Globus pallidus (tissue), 1 donor: ENCODE data around the gene LRRTM1.
A peak's percentile ranks its signal among the peaks of the same experiment; 100 is the strongest.

Experiments
- DNase-seq: peaks from one replicate; pipeline ENCODE4 v3.0.0-alpha.2; 2015; ENCODE audit warnings: low spot score

Gene LRRTM1, protein sequence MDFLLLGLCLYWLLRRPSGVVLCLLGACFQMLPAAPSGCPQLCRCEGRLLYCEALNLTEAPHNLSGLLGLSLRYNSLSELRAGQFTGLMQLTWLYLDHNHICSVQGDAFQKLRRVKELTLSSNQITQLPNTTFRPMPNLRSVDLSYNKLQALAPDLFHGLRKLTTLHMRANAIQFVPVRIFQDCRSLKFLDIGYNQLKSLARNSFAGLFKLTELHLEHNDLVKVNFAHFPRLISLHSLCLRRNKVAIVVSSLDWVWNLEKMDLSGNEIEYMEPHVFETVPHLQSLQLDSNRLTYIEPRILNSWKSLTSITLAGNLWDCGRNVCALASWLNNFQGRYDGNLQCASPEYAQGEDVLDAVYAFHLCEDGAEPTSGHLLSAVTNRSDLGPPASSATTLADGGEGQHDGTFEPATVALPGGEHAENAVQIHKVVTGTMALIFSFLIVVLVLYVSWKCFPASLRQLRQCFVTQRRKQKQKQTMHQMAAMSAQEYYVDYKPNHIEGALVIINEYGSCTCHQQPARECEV

GRCh38 chr2:80303909-80304837 is at the start of gene LRRTM1:
Gene LRRTM1, minus strand, starts transcription at chr2:80304752. Its CDS starts 933 bp downstream, at chr2:80303819.
- DNase-seq = no peak

- no peak for DNase-seq
Measured at GRCh38 chr2:80351231-80351630, 46.7 kb upstream of the LRRTM1 start.

DNA sequence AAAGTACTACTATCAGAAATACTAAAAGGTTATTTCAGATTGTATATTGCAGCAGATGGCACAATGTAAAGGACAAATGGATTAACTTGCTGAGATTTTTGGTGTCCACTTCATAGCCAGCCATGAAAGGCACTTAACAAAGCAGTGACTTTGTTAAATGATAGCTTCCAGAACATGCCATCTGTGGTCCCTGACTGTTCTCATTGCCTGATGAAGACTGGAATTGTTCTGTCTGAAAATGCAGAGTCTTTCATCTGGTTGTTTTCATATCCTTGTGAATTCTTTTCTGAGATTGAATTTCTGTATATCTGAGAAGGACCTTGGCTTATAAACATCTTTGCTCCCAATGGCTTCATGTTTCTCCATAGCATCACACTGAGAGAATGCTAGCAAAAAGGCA is 44.4 kb upstream of the LRRTM1 start:
- DNase-seq = peak; percentile 37

GRCh38 chr2:80348078-80348477 is 43.5 kb upstream of the LRRTM1 start:
- DNase-seq = no peak

DNA sequence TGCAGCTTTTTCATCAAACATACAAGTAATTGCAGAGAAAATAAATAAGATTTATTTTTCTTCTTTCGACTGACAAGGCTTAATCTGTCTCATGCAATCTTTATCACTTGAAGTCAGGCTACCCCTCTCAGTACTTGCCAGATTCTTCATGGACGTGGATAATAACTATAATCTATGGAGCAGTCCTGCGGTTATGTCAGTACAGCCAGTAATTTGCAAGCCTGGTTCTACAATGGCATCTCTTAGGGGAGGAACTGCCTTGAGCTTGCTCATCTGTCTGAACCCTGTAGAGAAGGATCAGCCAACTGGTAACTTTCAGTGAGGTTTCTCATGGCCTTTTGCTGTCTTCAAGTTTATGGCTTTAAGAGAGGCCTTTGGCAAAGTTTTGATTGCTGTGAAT is 35.5 kb upstream of the LRRTM1 start:
- no peak for DNase-seq

DNA sequence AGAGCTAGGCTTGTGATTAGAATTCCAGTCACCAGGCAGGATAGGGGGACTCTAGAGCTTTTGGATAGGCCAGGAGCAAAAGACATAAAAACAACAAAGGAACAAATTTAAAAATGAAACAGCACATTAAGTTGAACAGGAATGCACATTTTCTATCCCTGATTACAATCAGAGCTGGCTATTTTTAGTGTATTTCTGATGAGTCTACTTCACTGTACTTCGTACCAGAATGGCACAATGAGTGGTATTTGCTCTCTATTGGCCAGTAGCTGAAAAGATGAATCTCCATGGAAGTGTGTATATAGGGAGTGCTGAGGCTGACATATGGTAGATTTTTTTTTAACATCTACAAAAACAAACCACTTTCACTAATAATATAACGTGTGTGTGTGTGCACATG is 34.2 kb upstream of the LRRTM1 start:
- no peak for DNase-seq

GRCh38 chr2:80335411-80335810 is 30.9 kb upstream of the LRRTM1 start:
- DNase-seq = no peak

DNA sequence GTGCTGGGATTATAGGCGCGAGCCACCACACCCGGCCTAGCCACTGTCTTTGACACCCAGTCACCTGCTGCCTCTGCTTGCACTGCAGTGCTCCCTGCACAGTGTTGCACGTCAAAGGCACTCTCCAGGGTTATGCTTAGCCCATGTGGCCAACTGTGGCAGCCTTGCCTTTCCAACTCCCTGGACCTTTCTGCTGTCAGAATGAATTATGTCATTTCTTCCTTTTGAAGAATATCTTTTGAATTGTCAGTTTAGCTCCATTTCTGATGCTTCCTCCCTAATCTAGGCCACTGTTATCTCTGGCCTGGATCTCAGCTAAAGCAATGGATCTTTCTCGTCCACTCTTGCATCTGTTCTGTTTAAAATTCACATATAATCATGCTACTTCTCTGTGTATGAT is 29.3 kb upstream of the LRRTM1 start:
- DNase-seq = no peak

- DNase-seq = no peak
Measured at GRCh38 chr2:80330527-80331450, 26.2 kb upstream of the LRRTM1 start.

- DNase-seq = no peak
Measured at GRCh38 chr2:80329491-80329890, 24.9 kb upstream of the LRRTM1 start.

DNA sequence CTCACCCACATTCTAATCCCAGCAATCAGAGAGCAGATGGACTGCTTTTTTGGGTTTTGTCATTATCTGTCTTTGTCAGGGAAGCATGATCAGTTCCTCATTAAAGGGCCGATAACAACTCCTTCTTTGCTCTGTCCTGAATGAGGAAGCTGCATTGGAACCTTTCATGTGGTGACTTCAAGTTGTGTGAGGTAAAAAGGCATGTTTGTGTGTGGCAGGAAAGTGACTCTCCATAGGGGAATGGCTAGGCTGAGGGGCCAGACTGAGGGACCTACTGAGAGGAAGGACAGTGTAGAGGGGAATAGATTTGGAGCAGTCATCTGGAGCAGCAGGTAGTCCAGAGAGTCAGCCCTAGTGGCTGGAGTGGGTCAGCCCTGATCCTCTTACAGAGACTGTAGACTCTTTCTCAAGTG is 23.6 kb upstream of the LRRTM1 start:
- DNase-seq = no peak

DNA sequence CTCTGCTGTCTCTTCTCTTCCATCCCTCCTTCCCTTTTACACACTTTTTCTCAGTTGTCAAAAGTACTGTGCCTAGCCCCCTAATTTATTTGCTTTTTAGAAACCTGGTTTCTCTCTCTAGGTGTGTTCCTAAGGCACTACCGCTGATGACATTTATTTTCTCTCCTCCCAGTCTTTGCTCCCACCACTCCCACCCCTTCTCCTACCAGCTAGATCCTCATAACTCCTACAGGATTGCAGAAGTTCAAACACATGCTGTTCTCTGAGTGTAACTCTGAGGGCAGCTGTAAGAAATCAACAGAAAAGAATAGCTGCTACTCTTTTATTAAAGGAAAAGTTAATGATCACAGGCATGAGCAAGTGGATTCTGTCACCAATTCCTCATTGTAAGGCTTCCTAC is 22.3 kb upstream of the LRRTM1 start:
- no peak for DNase-seq

- DNase-seq = peak; percentile 54
Measured at GRCh38 chr2:80326214-80326613, 21.7 kb upstream of the LRRTM1 start.

DNA sequence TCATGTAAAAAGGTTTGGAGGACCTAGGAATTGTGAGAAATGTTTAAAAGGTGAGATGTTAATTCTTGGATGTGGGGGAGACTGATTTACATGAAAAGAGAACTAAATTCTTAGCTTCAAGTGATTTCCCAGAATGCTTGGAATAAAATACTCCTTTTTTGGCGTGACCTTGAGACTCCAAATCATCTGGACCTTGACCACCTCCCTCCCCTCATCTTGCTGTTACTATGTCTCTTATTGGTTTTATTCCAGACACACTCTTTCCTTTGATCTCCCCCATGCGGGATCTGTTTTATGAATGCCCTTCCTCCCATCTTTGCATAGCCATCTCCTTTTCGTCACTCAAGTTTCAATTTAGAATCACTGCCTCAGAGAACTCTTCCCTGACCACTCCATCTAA is 20.0 kb upstream of the LRRTM1 start:
- DNase-seq = no peak

DNA sequence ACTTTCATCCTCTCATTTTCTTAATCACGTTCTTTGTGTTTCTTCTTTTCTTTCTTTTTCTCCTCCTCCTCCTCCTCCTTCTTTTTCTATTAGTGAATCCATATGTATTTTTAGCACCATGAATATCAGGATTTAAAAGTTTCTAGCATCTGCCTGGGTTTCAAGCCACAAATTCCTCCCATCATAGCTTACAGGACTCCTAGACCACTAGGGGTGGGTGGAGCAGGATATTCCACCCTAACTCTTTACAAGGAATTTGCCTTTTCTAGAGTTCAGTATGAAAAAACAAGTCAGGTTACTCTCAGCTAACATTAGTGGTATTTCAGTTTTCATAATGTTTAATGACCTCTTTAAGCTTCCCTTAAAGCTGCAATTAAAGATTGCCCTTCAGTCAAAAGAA is 19.1 kb upstream of the LRRTM1 start:
- DNase-seq = no peak

DNA sequence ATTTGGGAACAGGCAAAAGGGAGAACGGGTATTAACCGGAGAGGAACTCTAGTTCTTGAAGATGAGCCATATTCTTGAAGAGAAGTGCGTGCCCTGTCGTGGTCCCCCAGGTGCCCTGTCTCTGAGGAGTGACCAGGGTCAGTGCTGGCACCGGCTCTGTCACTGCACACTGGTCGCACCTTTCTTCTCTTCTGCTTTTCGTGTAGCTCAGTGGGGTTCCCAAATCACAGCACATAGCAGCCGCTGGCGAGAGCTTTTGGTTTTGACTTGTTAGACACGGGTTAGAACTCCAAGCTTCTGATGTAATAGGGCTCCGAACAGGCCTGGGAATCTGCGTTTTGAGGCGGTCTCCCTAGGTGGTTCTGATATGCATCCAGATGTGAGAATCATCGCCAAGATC is 18.4 kb upstream of the LRRTM1 start:
- DNase-seq = no peak

DNA sequence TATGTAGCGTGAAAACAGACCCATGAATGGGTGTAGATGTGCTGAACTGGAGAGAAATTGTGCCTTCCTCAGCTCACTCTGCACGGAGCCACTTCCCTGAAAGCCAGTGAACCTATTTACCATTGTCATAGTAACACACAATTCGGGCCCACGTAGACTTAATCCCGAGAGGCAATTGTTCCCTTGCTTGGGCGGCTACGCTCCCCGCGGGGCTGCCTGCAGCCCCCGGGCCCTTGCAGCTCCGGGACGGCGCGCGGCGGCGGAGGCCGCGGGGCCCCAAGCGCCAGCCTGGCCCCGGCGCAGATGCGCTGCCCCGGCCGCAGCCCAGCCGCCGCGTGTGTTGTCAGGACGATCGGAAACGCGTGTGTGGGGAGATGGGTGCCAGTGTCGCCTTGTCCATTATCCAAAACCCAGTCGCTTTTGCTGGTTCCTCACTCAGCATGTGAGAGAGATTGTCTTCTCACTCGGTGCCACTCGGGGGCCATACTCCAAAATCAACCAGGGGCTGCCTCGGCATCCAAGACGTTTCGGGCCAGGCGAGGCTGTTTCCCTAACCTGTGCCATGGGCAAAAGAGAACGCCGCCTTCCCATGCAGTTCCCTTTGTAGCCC is 17.9 kb upstream of the LRRTM1 start:
- no peak for DNase-seq

- DNase-seq = no peak
Measured at GRCh38 chr2:80312282-80312839, 7.8 kb upstream of the LRRTM1 start.

GRCh38 chr2:80311304-80311703 is 6.8 kb upstream of the LRRTM1 start:
- no peak for DNase-seq

DNA sequence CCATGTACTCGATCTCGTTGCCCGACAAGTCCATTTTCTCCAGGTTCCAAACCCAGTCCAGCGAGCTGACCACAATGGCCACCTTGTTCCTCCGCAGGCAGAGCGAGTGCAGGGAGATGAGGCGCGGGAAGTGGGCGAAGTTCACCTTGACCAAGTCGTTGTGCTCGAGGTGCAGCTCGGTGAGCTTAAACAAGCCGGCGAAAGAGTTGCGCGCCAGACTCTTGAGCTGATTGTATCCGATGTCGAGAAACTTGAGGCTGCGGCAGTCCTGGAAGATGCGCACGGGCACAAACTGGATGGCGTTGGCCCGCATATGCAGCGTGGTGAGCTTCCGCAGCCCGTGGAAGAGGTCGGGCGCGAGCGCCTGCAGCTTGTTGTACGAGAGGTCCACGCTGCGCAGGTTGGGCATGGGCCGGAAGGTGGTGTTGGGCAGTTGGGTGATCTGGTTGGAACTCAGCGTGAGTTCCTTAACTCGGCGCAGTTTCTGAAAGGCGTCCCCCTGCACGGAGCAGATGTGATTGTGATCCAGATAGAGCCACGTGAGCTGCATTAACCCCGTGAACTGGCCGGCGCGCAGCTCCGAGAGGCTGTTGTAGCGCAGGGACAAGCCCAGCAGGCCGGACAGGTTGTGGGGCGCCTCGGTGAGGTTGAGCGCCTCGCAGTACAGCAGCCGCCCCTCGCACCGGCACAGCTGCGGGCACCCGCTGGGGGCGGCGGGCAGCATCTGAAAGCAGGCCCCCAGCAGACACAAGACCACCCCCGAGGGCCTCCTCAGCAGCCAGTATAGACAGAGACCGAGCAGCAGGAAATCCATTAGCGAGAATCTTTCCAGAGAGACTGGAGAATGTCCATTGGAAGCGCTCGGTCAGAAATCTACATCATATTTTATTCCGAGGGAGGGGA is 1.3 kb downstream of the LRRTM1 start:
- DNase-seq = no peak
